ENCODE measurements around the gene BMPER.

- TF ChIP-seq CTCF (IDR thresholded peaks at IDR 0.05): no peak
- TF ChIP-seq REST (IDR thresholded peaks at IDR 0.05; ENCODE audit: low read depth, low read length): no peak
- no peak for TF ChIP-seq POLR2AphosphoS5 (IDR thresholded peaks at IDR 0.05; ENCODE audit: low read depth, low read length)
- no peak for TF ChIP-seq EP300 (IDR thresholded peaks at IDR 0.05; ENCODE audit: borderline replicate concordance in 1 of 2, low read depth in 1 of 2, low read length in 1 of 2)
- TF ChIP-seq FOXJ3 (CRISPR knock-in tag; IDR thresholded peaks at IDR 0.05): no peak
- TF ChIP-seq JUND (IDR thresholded peaks at IDR 0.05): no peak
- TF ChIP-seq RAD21 (IDR thresholded peaks at IDR 0.05; ENCODE audit: low read length): no peak
- TF ChIP-seq EZH2phosphoT487 (IDR thresholded peaks at IDR 0.05; ENCODE audit: borderline replicate concordance, low read depth): no peak
- no peak for TF ChIP-seq ZBTB33 (IDR thresholded peaks at IDR 0.05; ENCODE audit: borderline replicate concordance, low read depth)
- no peak for TF ChIP-seq RFX5 (IDR thresholded peaks at IDR 0.05; ENCODE audit: low read length)
- no peak for TF ChIP-seq TAF1 (IDR thresholded peaks at IDR 0.05; ENCODE audit: borderline replicate concordance, low read depth, low read length)
- no peak for TF ChIP-seq MXI1 (IDR thresholded peaks at IDR 0.05; ENCODE audit: low read depth, low read length)
- TF ChIP-seq FOXM1 (IDR thresholded peaks at IDR 0.05; ENCODE audit: low read depth): no peak
Measured at GRCh38 chr7:33965183-33965744, 59.9 kb downstream of the BMPER start.
